Esophagus squamous epithelium (tissue), 4 donors: Measurements from ENCODE around the gene RGCC.

Source experiments
- POLR2A ChIP-seq, 4 donors: fragments of 450-650 bp; IDR thresholded peaks; one replicate each; pipeline ENCODE4 v1.6.1; 2017; ENCODE audit warnings: antibody characterized with exemption in 4 of 4, mild to moderate bottlenecking in 4 of 4, moderate library complexity in 3 of 4
- TF ChIP-seq, protein P1 (sequence below), 6 experiments: fragments of 450-650 bp in 4 of 6; fragments of 200-600 bp in 2 of 6; sonication (generic) in 2 of 6; IDR thresholded peaks; one replicate each; pipeline ENCODE4 v1.5.1; 2016 to 2019; ENCODE audit warnings: antibody characterized with exemption in 6 of 6, mild to moderate bottlenecking in 4 of 6, moderate library complexity in 4 of 6

DNA sequence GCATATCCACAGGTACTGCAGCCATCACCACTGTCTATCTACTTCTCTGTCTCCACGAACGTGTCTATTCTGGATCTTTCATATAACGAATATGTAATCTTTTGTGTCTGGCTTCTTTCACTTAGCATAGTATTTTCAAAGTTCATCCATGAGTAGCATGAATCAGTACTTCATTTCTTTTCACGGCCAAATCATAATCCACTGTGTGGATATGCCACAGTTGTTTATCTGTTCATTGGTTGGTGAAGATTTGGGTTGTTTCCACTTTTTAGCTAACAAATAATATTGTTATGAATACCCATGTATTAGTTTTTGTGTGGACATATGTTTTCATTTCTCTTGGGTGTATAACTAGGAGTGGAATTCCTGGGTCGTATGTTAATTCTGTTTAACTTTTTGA is 14.4 kb downstream of the RGCC start:
- TF ChIP-seq, protein P1, sequence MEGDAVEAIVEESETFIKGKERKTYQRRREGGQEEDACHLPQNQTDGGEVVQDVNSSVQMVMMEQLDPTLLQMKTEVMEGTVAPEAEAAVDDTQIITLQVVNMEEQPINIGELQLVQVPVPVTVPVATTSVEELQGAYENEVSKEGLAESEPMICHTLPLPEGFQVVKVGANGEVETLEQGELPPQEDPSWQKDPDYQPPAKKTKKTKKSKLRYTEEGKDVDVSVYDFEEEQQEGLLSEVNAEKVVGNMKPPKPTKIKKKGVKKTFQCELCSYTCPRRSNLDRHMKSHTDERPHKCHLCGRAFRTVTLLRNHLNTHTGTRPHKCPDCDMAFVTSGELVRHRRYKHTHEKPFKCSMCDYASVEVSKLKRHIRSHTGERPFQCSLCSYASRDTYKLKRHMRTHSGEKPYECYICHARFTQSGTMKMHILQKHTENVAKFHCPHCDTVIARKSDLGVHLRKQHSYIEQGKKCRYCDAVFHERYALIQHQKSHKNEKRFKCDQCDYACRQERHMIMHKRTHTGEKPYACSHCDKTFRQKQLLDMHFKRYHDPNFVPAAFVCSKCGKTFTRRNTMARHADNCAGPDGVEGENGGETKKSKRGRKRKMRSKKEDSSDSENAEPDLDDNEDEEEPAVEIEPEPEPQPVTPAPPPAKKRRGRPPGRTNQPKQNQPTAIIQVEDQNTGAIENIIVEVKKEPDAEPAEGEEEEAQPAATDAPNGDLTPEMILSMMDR (IDR thresholded peaks at IDR 0.05): no peak
- TF ChIP-seq POLR2A (IDR thresholded peaks at IDR 0.05): no peak
